ENCODE measurements around the gene TREX2.

The TREX2 gene

DNA sequence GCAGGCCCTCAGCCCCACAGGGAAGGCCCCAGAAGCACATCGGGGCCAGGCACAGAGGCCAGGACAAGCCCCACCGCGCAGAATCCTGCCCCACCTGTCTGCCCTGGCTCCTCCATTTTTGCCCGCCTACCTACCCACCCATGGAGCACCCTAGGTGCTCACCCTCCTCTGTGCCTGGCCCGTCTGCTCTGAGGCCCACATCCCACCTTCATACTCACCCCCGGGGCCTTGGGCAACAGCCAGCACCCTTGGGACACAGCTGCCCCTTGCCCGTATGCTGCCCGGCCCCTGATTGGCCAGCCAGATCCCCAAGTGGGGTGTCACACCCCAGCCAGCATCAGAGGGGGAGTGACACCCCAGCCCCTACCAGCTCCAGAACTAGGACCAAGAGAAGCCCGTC is 10.8 kb upstream of the TREX2 start:
- DNase-seq (ENCODE audit: low read depth), result no peak
- H3K4me3 ChIP-seq (ENCODE audit: low read length), result no peak overlapping the region
- TF ChIP-seq, protein P1, sequence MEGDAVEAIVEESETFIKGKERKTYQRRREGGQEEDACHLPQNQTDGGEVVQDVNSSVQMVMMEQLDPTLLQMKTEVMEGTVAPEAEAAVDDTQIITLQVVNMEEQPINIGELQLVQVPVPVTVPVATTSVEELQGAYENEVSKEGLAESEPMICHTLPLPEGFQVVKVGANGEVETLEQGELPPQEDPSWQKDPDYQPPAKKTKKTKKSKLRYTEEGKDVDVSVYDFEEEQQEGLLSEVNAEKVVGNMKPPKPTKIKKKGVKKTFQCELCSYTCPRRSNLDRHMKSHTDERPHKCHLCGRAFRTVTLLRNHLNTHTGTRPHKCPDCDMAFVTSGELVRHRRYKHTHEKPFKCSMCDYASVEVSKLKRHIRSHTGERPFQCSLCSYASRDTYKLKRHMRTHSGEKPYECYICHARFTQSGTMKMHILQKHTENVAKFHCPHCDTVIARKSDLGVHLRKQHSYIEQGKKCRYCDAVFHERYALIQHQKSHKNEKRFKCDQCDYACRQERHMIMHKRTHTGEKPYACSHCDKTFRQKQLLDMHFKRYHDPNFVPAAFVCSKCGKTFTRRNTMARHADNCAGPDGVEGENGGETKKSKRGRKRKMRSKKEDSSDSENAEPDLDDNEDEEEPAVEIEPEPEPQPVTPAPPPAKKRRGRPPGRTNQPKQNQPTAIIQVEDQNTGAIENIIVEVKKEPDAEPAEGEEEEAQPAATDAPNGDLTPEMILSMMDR (conservative IDR thresholded peaks at IDR 0.05; ENCODE audit: low read length), result no peak

DNA sequence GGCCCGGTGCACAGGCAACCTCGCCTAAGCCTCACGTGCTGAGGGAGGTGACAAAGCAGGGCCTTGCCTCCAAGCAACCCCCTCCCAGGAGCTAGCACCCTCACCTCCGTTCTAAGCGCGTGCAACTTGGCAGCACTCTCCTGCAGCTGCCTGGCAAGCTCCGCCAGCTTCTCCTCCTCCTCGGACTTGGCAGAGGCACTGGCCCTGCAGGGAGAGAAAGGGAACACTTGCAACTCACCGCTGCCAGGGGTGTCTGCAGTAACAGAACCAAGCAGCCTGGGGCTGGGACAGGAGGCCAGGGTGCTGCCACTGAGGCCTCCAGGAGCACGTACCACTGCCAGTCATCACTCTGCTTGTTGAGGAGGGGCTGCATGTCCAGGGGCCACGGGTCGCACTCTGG is 10.3 kb upstream of the TREX2 start:
- TF ChIP-seq, protein P1 (conservative IDR thresholded peaks at IDR 0.05; ENCODE audit: low read length), result no peak
- no peak overlapping the region for H3K4me3 ChIP-seq (ENCODE audit: low read length)
- no peak for DNase-seq (ENCODE audit: low read depth)

DNA sequence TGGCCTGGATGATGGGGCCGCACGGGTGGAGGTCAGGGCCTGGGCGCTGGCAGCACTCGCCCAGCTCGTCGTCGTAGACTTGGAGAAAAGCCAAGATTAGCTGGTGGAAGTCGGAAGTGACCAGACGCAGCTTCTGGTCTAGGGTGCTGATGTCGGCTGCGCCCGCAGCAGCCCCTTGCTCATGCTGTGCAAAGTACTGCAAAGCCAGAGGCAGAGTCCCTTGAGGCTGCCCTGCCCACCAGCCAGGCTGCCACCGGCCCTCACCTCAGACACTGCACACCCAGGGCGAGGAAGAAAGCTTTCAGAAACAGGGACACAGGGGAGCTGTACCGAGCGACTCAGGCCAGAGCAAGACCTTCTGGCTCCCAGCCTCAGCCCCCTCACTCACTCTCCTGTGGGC is 9.7 kb upstream of the TREX2 start:
- no peak for DNase-seq (ENCODE audit: low read depth)
- TF ChIP-seq, protein P1 (conservative IDR thresholded peaks at IDR 0.05; ENCODE audit: low read length), result no peak
- no peak overlapping the region for H3K4me3 ChIP-seq (ENCODE audit: low read length)

DNA sequence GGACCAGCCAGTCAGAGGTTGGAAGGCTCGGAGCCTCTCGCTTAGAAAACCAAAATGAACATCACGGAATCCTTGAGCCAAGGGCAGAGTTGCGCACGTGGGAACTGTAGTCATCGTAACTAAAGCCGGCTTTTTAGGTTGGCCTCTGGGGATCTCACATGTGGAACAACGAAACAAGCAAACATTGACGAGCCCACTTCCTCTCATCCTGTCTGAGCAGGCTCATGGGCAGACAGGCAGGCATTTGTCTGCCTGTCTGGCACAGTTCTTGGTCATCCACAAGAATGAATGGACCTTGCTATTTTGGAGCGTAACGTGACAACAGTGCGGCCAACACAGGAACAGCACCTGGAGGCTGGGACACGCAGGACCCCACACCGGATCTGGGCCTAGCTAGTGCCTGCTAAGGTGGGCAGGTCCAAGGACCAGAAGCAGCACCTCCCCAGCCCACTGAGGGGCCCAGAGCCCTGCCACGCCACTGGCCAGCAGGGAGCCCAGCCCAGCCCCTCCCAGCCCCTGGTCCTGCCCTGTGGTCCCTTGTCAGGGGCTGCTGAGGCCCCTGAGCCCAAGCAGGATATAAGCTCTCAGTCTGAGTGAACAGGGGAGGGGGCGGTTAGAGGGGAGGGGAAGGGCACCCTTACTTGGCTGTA is 9.2 kb upstream of the TREX2 start:
- TF ChIP-seq, protein P1 (conservative IDR thresholded peaks at IDR 0.05; ENCODE audit: low read length), result no peak
- H3K4me3 ChIP-seq (ENCODE audit: low read length), result no peak overlapping the region
- DNase-seq (ENCODE audit: low read depth), result no peak

DNA sequence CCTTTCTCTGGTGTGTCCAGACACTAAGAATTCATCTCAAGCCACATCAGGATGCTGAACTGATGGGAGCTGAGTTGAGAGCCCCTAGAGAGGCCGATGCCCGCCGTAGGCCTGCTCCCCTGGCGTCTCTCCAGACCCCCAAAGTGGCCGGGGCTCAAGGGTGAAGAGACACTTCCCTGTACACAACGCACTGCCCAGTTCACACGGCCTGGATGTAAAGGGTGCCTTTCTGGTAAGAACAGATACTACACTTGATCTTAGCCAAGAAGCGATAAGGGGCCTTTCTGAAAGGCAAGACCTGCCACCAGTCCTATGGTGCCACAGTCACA is 5.1 kb upstream of the TREX2 start:
- TF ChIP-seq, protein P1 (conservative IDR thresholded peaks at IDR 0.05; ENCODE audit: low read length), result no peak
- no peak overlapping the region for H3K4me3 ChIP-seq (ENCODE audit: low read length)
- DNase-seq (ENCODE audit: low read depth), result no peak

DNA sequence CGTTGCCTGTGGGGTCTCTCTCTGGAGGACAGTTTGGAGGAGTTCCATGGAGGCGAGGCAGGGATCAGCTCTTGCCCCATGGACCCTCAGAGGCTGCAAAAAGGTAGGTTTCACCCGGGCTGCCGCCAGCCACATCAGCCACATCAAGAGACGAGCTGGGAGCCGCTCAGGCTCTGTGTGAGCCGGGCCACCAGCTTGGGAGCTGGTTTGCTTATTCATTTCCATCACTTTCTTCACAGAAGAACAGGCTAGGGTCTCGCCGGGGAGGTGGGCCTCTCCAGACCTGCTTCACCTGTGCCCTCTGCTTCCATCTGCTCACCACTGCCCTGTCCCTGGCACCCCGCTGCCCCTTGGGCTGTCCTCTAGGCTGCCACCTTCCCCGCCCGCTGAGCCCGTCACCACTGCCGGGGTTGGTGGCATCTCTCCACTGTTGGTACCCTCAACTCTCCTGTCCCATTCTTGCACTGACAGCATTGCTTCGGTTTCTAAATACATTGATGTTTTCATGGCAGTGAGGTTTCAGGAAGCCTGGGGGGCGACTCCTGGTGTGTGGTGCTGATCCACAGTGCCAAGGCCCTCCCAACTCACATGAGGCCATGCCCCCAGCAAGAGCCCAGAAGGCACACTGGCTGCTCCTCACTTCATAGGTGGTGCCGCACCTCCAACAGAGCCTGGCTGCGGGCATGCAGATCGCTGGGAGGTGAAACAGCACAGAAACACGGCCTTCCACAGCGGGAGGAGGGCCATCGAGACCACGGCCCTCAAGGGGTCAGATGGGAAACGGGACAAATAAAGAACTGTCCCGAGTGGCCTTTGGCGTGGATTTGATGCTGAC is 4.5 kb upstream of the TREX2 start:
- TF ChIP-seq, protein P1 (conservative IDR thresholded peaks at IDR 0.05; ENCODE audit: low read length), result no peak

More for the DNA sequence above, 4.5 kb upstream of the TREX2 start:
- H3K4me3 ChIP-seq (ENCODE audit: low read length), result no peak overlapping the region
- no peak for DNase-seq (ENCODE audit: low read depth)
